Endometrium (tissue), 2 donors: ENCODE measurements around the gene HMGN3.

ENCODE experiments used
- FAIRE-seq: peaks from 2 replicates; lab custom pipeline; 2012; peaks lifted over from hg19 to GRCh38; lab: Jason Lieb, UNC
- donor health status: control.
- donor health status: control.

Gene HMGN3

GRCh38 chr6:79184641-79185040 is 49.8 kb downstream of the HMGN3 start:
- FAIRE-seq = no peak

- FAIRE-seq = no peak
These were observed 50.4 kb downstream of the HMGN3 start for GRCh38 chr6:79184086-79184485.

- no peak for FAIRE-seq
These were observed 54.4 kb downstream of the HMGN3 start for GRCh38 chr6:79180052-79180451.

GRCh38 chr6:79173378-79173777 is 61.1 kb downstream of the HMGN3 start:
- FAIRE-seq = no peak

GRCh38 chr6:79170959-79171358 is 63.5 kb downstream of the HMGN3 start:
- no peak for FAIRE-seq

- no peak for FAIRE-seq
These were observed 64.1 kb downstream of the HMGN3 start for GRCh38 chr6:79170431-79170830.

GRCh38 chr6:79168695-79168980 is 65.8 kb downstream of the HMGN3 start:
- no peak for FAIRE-seq

GRCh38 chr6:79167931-79168694 is 66.4 kb downstream of the HMGN3 start:
- no peak for FAIRE-seq

GRCh38 chr6:79159846-79160245 is 74.6 kb downstream of the HMGN3 start:
- no peak for FAIRE-seq

GRCh38 chr6:79158856-79159516 is 75.5 kb downstream of the HMGN3 start:
- FAIRE-seq = no peak

- no peak for FAIRE-seq
These were observed 76.4 kb downstream of the HMGN3 start for GRCh38 chr6:79157961-79158644.

- FAIRE-seq = no peak
These were observed 82.2 kb downstream of the HMGN3 start for GRCh38 chr6:79152269-79152737.
